ENCODE data around the gene CDS2.

Gene CDS2

GRCh38 chr20:5153612-5154542, 27.1 kb downstream of the CDS2 start:
- no peak for DNase-seq

GRCh38 chr20:5154543-5154925, 27.7 kb downstream of the CDS2 start:
- no peak for DNase-seq

- no peak for DNase-seq
Observed at GRCh38 chr20:5155404-5155803, 28.6 kb downstream of the CDS2 start.

GRCh38 chr20:5156675-5157448, 30.1 kb downstream of the CDS2 start:
- DNase-seq = no peak

- DNase-seq = no peak
Observed at GRCh38 chr20:5159928-5160327, 33.1 kb downstream of the CDS2 start.

- peak; percentile 75 for DNase-seq
Observed at GRCh38 chr20:5160882-5161281, 34.1 kb downstream of the CDS2 start.

- no peak for DNase-seq
Observed at GRCh38 chr20:5161536-5162164, 34.8 kb downstream of the CDS2 start.

GRCh38 chr20:5164645-5165625, 38.1 kb downstream of the CDS2 start:
- no peak for DNase-seq

- DNase-seq = peak; percentile 41
Observed at GRCh38 chr20:5168651-5169396, 42.0 kb downstream of the CDS2 start.

GRCh38 chr20:5170341-5170740, 43.5 kb downstream of the CDS2 start:
- no peak for DNase-seq

GRCh38 chr20:5171064-5171789, 44.4 kb downstream of the CDS2 start:
- no peak for DNase-seq

- peak; percentile 83 for DNase-seq
Observed at GRCh38 chr20:5171790-5172164, 45.0 kb downstream of the CDS2 start.

- no peak for DNase-seq
Observed at GRCh38 chr20:5172167-5172601, 45.4 kb downstream of the CDS2 start.

- no peak for DNase-seq
Observed at GRCh38 chr20:5172903-5173463, 46.2 kb downstream of the CDS2 start.

GRCh38 chr20:5173751-5174150, 46.9 kb downstream of the CDS2 start:
- DNase-seq = no peak

- DNase-seq = no peak
Observed at GRCh38 chr20:5177071-5177470, 50.3 kb downstream of the CDS2 start.

- no peak for DNase-seq
Observed at GRCh38 chr20:5178046-5178445, 51.2 kb downstream of the CDS2 start.

GRCh38 chr20:5180421-5180820, 53.6 kb downstream of the CDS2 start:
- DNase-seq = no peak

- no peak for DNase-seq
Observed at GRCh38 chr20:5180933-5181332, 54.1 kb downstream of the CDS2 start.

GRCh38 chr20:5181492-5181891, 54.7 kb downstream of the CDS2 start:
- no peak for DNase-seq

Measured in hematopoietic multipotent progenitor cell treated with erythropoietin and hydrocortisone succinate and interleukin-3 and kit ligand, for 6 days (in vitro differentiated cells).